Activated CD4-positive, CD25-positive, alpha-beta regulatory T cell (primary cell): ENCODE data around the gene PASD1.
"Not testable (repeated sequence)": the region's sequence is repeated elsewhere in the genome, so short reads cannot be mapped to it uniquely, and the experiment has no call there.

Experiments
- DNase-seq, 4 experiments: peaks; one replicate each; lab custom pipeline; 2025; lab: John Stamatoyannopoulos, UW

Gene PASD1

GRCh38 chrX:151563449-151563848 lies at the start of gene PASD1:
TSS of gene PASD1 (plus strand) at chrX:151563675. CDS start at chrX:151601554, 37,879 bp downstream.
- no peak for DNase-seq

- DNase-seq, result no peak
Measured at GRCh38 chrX:151515237-151515636, 48.2 kb upstream of the PASD1 start.

GRCh38 chrX:151516538-151517187 lies 46.8 kb upstream of the PASD1 start:
- DNase-seq, result no peak

GRCh38 chrX:151517421-151517820 lies 46.1 kb upstream of the PASD1 start:
- no peak for DNase-seq

GRCh38 chrX:151523351-151523750 lies 40.1 kb upstream of the PASD1 start:
- DNase-seq, result no peak

- DNase-seq, result no peak
Measured at GRCh38 chrX:151536571-151536970, 26.9 kb upstream of the PASD1 start.

GRCh38 chrX:151537572-151537971 lies 25.9 kb upstream of the PASD1 start:
- no peak for DNase-seq

GRCh38 chrX:151538190-151539122 lies 25.0 kb upstream of the PASD1 start:
- no peak for DNase-seq

GRCh38 chrX:151543706-151544105 lies 19.8 kb upstream of the PASD1 start:
- DNase-seq, result no peak

- not testable (repeated sequence) for DNase-seq
Measured at GRCh38 chrX:151546226-151546625, 17.2 kb upstream of the PASD1 start.

GRCh38 chrX:151551176-151551575 lies 12.3 kb upstream of the PASD1 start:
- not testable (repeated sequence) for DNase-seq

GRCh38 chrX:151552743-151553142 lies 10.7 kb upstream of the PASD1 start:
- no peak for DNase-seq

- not testable (repeated sequence) for DNase-seq
Measured at GRCh38 chrX:151555301-151555700, 8.2 kb upstream of the PASD1 start.

- not testable (repeated sequence) for DNase-seq
Measured at GRCh38 chrX:151562485-151562884, 990 bp upstream of the PASD1 start.

GRCh38 chrX:151563003-151563402 lies 472 bp upstream of the PASD1 start:
- DNase-seq, result not testable (repeated sequence)

- DNase-seq, result no peak
Measured at GRCh38 chrX:151564035-151564434, 560 bp downstream of the PASD1 start.

GRCh38 chrX:151566872-151567271 lies 3.4 kb downstream of the PASD1 start:
- not testable (repeated sequence) for DNase-seq

GRCh38 chrX:151570561-151570960 lies 7.1 kb downstream of the PASD1 start:
- DNase-seq, result no peak

- DNase-seq, result not testable (repeated sequence)
Measured at GRCh38 chrX:151593384-151593783, 29.9 kb downstream of the PASD1 start.

- no peak for DNase-seq
Measured at GRCh38 chrX:151596282-151596681, 32.8 kb downstream of the PASD1 start.

- no peak for DNase-seq
Measured at GRCh38 chrX:151604931-151605330, 41.5 kb downstream of the PASD1 start.

GRCh38 chrX:151609222-151609621 lies 45.7 kb downstream of the PASD1 start:
- no peak for DNase-seq

GRCh38 chrX:151621422-151621821 lies 57.9 kb downstream of the PASD1 start:
- DNase-seq, result no peak
